H9 (cell line): ENCODE data around the gene SFR1. TPM values are rescaled to one million over a fixed set of nuclear protein-coding genes. Genes with fewer than 3 reads are reported as not detected.

Experiments used
- DNase-seq: peaks from one replicate; pipeline ENCODE4 v3.0.0-alpha.2; 2017
- H2AFZ ChIP-seq: one replicate; pipeline ENCODE4 v1.6.1; 2013; ENCODE audit warnings: mild to moderate bottlenecking, low read length, control low read depth, moderate library complexity
- H2AK5ac ChIP-seq: 2 replicates; pipeline ENCODE4 v1.6.1; 2013; ENCODE audit warnings: low read length, control low read depth, mixed read lengths; ENCODE audit not compliant: insufficient read length
- H2BK120ac ChIP-seq: one replicate; pipeline ENCODE4 v1.6.1; 2013; ENCODE audit warnings: low read depth, mild to moderate bottlenecking, low read length, control low read depth, inconsistent platforms; ENCODE audit not compliant: poor library complexity, severe bottlenecking
- H2BK12ac ChIP-seq: 2 replicates; pipeline ENCODE4 v1.6.1; 2013; ENCODE audit warnings: low read length, control low read depth, mixed read lengths, low read depth; ENCODE audit not compliant: insufficient read length
- H2BK15ac ChIP-seq: 2 replicates; pipeline ENCODE4 v1.6.1; 2013; ENCODE audit warnings: low read depth, low read length, control low read depth
- H2BK20ac ChIP-seq: one replicate; pipeline ENCODE4 v1.6.1; 2013; ENCODE audit warnings: low read depth, mild to moderate bottlenecking, low read length, control low read depth, inconsistent platforms; ENCODE audit not compliant: poor library complexity, severe bottlenecking
- H2BK5ac ChIP-seq: 2 replicates; pipeline ENCODE4 v1.6.1; 2013; ENCODE audit warnings: low read length, control low read depth, mixed read lengths; ENCODE audit not compliant: insufficient read length
- H3K14ac ChIP-seq: 2 replicates; pipeline ENCODE4 v1.6.1; 2013; ENCODE audit warnings: low read length, control low read depth; ENCODE audit not compliant: insufficient read depth
- H3K18ac ChIP-seq: 2 replicates; pipeline ENCODE4 v1.6.1; 2013; ENCODE audit warnings: low read depth, mild to moderate bottlenecking, mixed read lengths, low read length, control low read depth; ENCODE audit not compliant: insufficient read length
- H3K23ac ChIP-seq: 2 replicates; pipeline ENCODE4 v1.6.1; 2013; ENCODE audit warnings: low read length, control low read depth, mixed read lengths, low read depth; ENCODE audit not compliant: insufficient read length
- H3K23me2 ChIP-seq: 2 replicates; pipeline ENCODE4 v1.6.1; 2013; ENCODE audit warnings: low read depth, mild to moderate bottlenecking, mixed read lengths, low read length, control low read depth; ENCODE audit not compliant: insufficient read length, poor library complexity, severe bottlenecking
- H3K27ac ChIP-seq: 2 replicates; pipeline ENCODE4 v1.5.1; 2013; ENCODE audit warnings: low read length, control low read depth, mixed read lengths, low read depth; ENCODE audit not compliant: insufficient read length
- H3K27me3 ChIP-seq: 2 replicates; pipeline ENCODE4 v1.6.1; 2013; ENCODE audit warnings: low read length, control low read depth, inconsistent platforms; ENCODE audit not compliant: insufficient read depth
- H3K4ac ChIP-seq: 2 replicates; pipeline ENCODE4 v1.6.1; 2013; ENCODE audit warnings: low read depth, mild to moderate bottlenecking, control low read depth, inconsistent platforms, low read length, moderate library complexity
- H3K4me1 ChIP-seq: 2 replicates; pipeline ENCODE4 v1.6.1; 2013; ENCODE audit warnings: low read length, control low read depth, inconsistent platforms; ENCODE audit not compliant: insufficient read depth
- H3K4me2 ChIP-seq: 2 replicates; pipeline ENCODE4 v1.6.1; 2013; ENCODE audit warnings: low read length, control low read depth, mixed read lengths; ENCODE audit not compliant: insufficient read length, insufficient read depth
- H3K56ac ChIP-seq: 2 replicates; pipeline ENCODE4 v1.6.1; 2013; ENCODE audit warnings: low read depth, mild to moderate bottlenecking, mixed read lengths, low read length, control low read depth; ENCODE audit not compliant: insufficient read length
- H3K79me1 ChIP-seq: 2 replicates; pipeline ENCODE4 v1.6.1; 2013; ENCODE audit warnings: low read depth, mild to moderate bottlenecking, moderate library complexity, low read length, control low read depth, inconsistent platforms; ENCODE audit not compliant: insufficient read depth, poor library complexity, severe bottlenecking
- H3K79me2 ChIP-seq: 2 replicates; pipeline ENCODE4 v1.6.1; 2013; ENCODE audit warnings: low read length, control low read depth, inconsistent platforms; ENCODE audit not compliant: insufficient read depth
- H3K9ac ChIP-seq: 2 replicates; pipeline ENCODE4 v1.6.1; 2013; ENCODE audit warnings: low read length, control low read depth, mixed read lengths; ENCODE audit not compliant: insufficient read length; ENCODE audit errors: extremely low read depth
- H3K9me3 ChIP-seq: one replicate; pipeline ENCODE4 v1.6.1; 2013; ENCODE audit warnings: low read depth, low read length, inconsistent platforms; ENCODE audit not compliant: control insufficient read depth
- H3T11ph ChIP-seq: one replicate; pipeline ENCODE4 v1.6.1; 2013; ENCODE audit warnings: mild to moderate bottlenecking, low read length, control low read depth, inconsistent platforms
- H4K20me1 ChIP-seq: one replicate; pipeline ENCODE4 v1.6.1; 2013; ENCODE audit not compliant: control insufficient read depth, insufficient read length, insufficient read depth
- H4K5ac ChIP-seq: 2 replicates; pipeline ENCODE4 v1.6.1; 2013; ENCODE audit warnings: low read depth, mild to moderate bottlenecking, mixed read lengths, low read length, control low read depth; ENCODE audit not compliant: insufficient read length
- H4K8ac ChIP-seq: replicated peaks from 2 replicates; pipeline ENCODE4 v1.6.1; 2013; ENCODE audit warnings: low read length, control low read depth, mixed read lengths, low read depth; ENCODE audit not compliant: insufficient read length
- H4K91ac ChIP-seq: 2 replicates; pipeline ENCODE4 v1.6.1; 2013; ENCODE audit warnings: low read depth, mild to moderate bottlenecking, moderate library complexity, mixed read lengths, low read length, control low read depth; ENCODE audit not compliant: insufficient read length
- H3K27ac Mint-ChIP-seq, 3 experiments: 2 replicates in 2 of 3; 3 replicates in 1 of 3; pipeline ENCODE4 v1.8.0; 2020 to 2021; ENCODE audit warnings: mixed read lengths in 3 of 3, mild to moderate bottlenecking in 1 of 3, moderate library complexity in 1 of 3
- H3K27me3 Mint-ChIP-seq: 2 replicates; pipeline ENCODE4 v1.8.0; 2021; ENCODE audit warnings: low read depth, mild to moderate bottlenecking, moderate library complexity, mixed read lengths
- H3K36me3 Mint-ChIP-seq, 3 experiments: 2 replicates in 2 of 3; 3 replicates in 1 of 3; pipeline ENCODE4 v1.8.0; 2020 to 2021; ENCODE audit warnings: low read depth in 3 of 3, mixed read lengths in 3 of 3; ENCODE audit not compliant: insufficient read depth in 1 of 3
- H3K4me1 Mint-ChIP-seq, 2 experiments: 2 replicates each; pipeline ENCODE4 v1.8.0; 2020; ENCODE audit warnings: mixed read lengths in 2 of 2
- H3K4me3 Mint-ChIP-seq, 2 experiments: 2 replicates in 1 of 2; 3 replicates in 1 of 2; pipeline ENCODE4 v1.8.0; 2020 to 2021; ENCODE audit warnings: mild to moderate bottlenecking in 2 of 2, mixed read lengths in 2 of 2, moderate library complexity in 1 of 2
- H3K9me3 Mint-ChIP-seq, 2 experiments: 2 replicates in 1 of 2; 3 replicates in 1 of 2; pipeline ENCODE4 v1.8.0; 2020; ENCODE audit warnings: mild to moderate bottlenecking in 2 of 2, mixed read lengths in 2 of 2, moderate library complexity in 1 of 2
- CTCF ChIP-seq: fragments of 200-600 bp; sonication (generic); conservative IDR thresholded peaks from 3 replicates; pipeline ENCODE4 v1.8.0; 2021; ENCODE audit warnings: antibody characterized with exemption, mild to moderate bottlenecking
- WGBS: extraction: QIAGEN DNeasy Blood & Tissue Kit; methylation state at CpG from one replicate; pipeline ENCODE4 v1.1.7; 2013; ENCODE audit warnings: missing lambda C conversion rate, low lambda C conversion rate, mixed read lengths; ENCODE audit not compliant: insufficient read length; ENCODE audit errors: extremely low coverage; 5-methylcytosine and 5-hydroxymethylcytosine counted together
- total RNA-seq: library from RNA; stranded (reverse); gene quantifications from 2 replicates; pipeline ENCODE4 v1.2.1, GENCODE V29; 2021

SFR1 gene
- total RNA-seq, 1 experiment from 2014 or later: 6.5 TPM

GRCh38 chr10:104138131-104138530 lies 16.2 kb downstream of the SFR1 start:
- no peaks in the 10 kb centered on the region for H3K27me3 ChIP-seq
- no CpG with 5 or more reads among the region's 6 CpGs for WGBS
- H3K18ac ChIP-seq: no peak overlapping the region
- no peaks in the 10 kb centered on the region for H3K23me2 ChIP-seq
- H2AK5ac ChIP-seq: no peak overlapping the region
- H2BK20ac ChIP-seq: no peak overlapping the region
- no peak overlapping the region for H3K9ac ChIP-seq
- H4K8ac ChIP-seq: no peak overlapping the region
- Mint-ChIP-seq H3K36me3 (no peaks in the 10 kb centered on the region), H3K4me3 (no peak overlapping the region), H3K27me3 (no peaks in the 10 kb centered on the region), H3K27ac (no peak overlapping the region), H3K4me1 (peaks cover 9 to 10% of the 10 kb centered on the region in 2 experiments), H3K9me3 (no peaks in the 10 kb centered on the region)
- H3K4me2 ChIP-seq: no peak overlapping the region
- no peak overlapping the region for H2BK120ac ChIP-seq
- no peak overlapping the region for H2BK15ac ChIP-seq
- no peaks in the 10 kb centered on the region for H3K9me3 ChIP-seq
- H4K20me1 ChIP-seq: no peaks in the 10 kb centered on the region
- no peak overlapping the region for H3T11ph ChIP-seq
- no peaks in the 10 kb centered on the region for H3K79me2 ChIP-seq
- no peak overlapping the region for H3K14ac ChIP-seq
- no peak overlapping the region for H2BK5ac ChIP-seq
- H3K4me1 ChIP-seq: no peaks in the 10 kb centered on the region; the same call in 1 of the 2 replicates
- no peak for TF ChIP-seq CTCF
- no peak overlapping the region for H3K4ac ChIP-seq
- H3K27ac ChIP-seq: no peak overlapping the region
- no peak overlapping the region for H4K91ac ChIP-seq
- no peak overlapping the region for H3K56ac ChIP-seq
- H3K79me1 ChIP-seq: no peaks in the 10 kb centered on the region
- H3K23ac ChIP-seq: no peak overlapping the region
- no peak for DNase-seq
- no peak overlapping the region for H2BK12ac ChIP-seq
- H4K5ac ChIP-seq: no peak overlapping the region
- H2AFZ ChIP-seq: no peak overlapping the region
